CD14-positive monocyte (primary cell): ENCODE measurements around the gene FERMT2. TPM values are rescaled to one million over a fixed set of nuclear protein-coding genes. Genes with fewer than 3 reads are reported as not detected.

Experiments
- DNase-seq, 3 donors: peaks; one replicate each; pipeline ENCODE4 v3.0.0-alpha.2; 2011 to 2022
- H2AFZ ChIP-seq: 2 replicates; pipeline ENCODE4 v1.6.0; 2012; ENCODE audit warnings: mild to moderate bottlenecking, low read depth, low read length, inconsistent platforms; ENCODE audit not compliant: insufficient read depth, poor library complexity, severe bottlenecking
- H3K27ac ChIP-seq, 2 donors: 1 replicate in 1 of 2; 2 replicates in 1 of 2; pipeline ENCODE4 v1.5.1; 2012 to 2013; ENCODE audit warnings: low read length in 2 of 2, control low read depth in 1 of 2, inconsistent platforms in 1 of 2, low read depth in 1 of 2, mild to moderate bottlenecking in 1 of 2
- H3K27me3 ChIP-seq, 2 donors: one replicate each; pipeline versions ENCODE4 v1.6.0 to v1.6.1; 2011 to 2013; ENCODE audit warnings: low read length in 2 of 2; ENCODE audit not compliant: control insufficient read depth in 2 of 2, insufficient read depth in 2 of 2
- H3K36me3 ChIP-seq, 2 donors: replicated peaks in 1 of 2; 1 replicate in 1 of 2; 2 replicates in 1 of 2; pipeline versions ENCODE4 v1.5.1 to v1.6.1; 2012 to 2013; ENCODE audit warnings: low read length in 2 of 2, control low read depth in 1 of 2, inconsistent platforms in 1 of 2, mild to moderate bottlenecking in 1 of 2; ENCODE audit not compliant: insufficient read depth in 2 of 2, control insufficient read depth in 1 of 2
- H3K4me1 ChIP-seq, 2 donors: 1 replicate in 1 of 2; 2 replicates in 1 of 2; pipeline versions ENCODE4 v1.5.1 to v1.6.1; 2012 to 2013; ENCODE audit warnings: low read length in 2 of 2, control low read depth in 1 of 2, inconsistent platforms in 1 of 2, mild to moderate bottlenecking in 1 of 2, moderate library complexity in 1 of 2; ENCODE audit not compliant: insufficient read depth in 2 of 2, control insufficient read depth in 1 of 2
- H3K4me2 ChIP-seq: replicated peaks from 2 replicates; pipeline ENCODE3; 2012; ENCODE audit warnings: low read length, moderate library complexity, mild to moderate bottlenecking; ENCODE audit not compliant: poor library complexity, severe bottlenecking; ENCODE audit errors: extremely low read depth
- H3K4me3 ChIP-seq, 3 experiments: fragments of 200-600 bp in 1 of 3; sonication (generic) in 1 of 3; replicated peaks in 1 of 3; 1 replicate in 2 of 3; 2 replicates in 1 of 3; pipeline ENCODE4 v1.5.1; 2011 to 2013; ENCODE audit warnings: low read length in 3 of 3, mild to moderate bottlenecking in 3 of 3, control low read depth in 2 of 3, low read depth in 2 of 3, inconsistent platforms in 1 of 3, moderate library complexity in 1 of 3
- H3K79me2 ChIP-seq: 2 replicates; pipeline ENCODE4 v1.6.0; 2012; ENCODE audit warnings: mild to moderate bottlenecking, control low read depth, inconsistent platforms, low read length, moderate library complexity; ENCODE audit not compliant: insufficient read depth
- H3K9ac ChIP-seq: 2 replicates; pipeline ENCODE4 v1.6.0; 2017; ENCODE audit warnings: low read length, mild to moderate bottlenecking; ENCODE audit not compliant: insufficient read depth, poor library complexity, severe bottlenecking
- H3K9me3 ChIP-seq, 2 donors: replicated peaks in 1 of 2; 1 replicate in 1 of 2; 2 replicates in 1 of 2; pipeline versions ENCODE4 v1.5.1 to v1.6.1; 2012 to 2013; ENCODE audit warnings: low read length in 2 of 2, control low read depth in 1 of 2; ENCODE audit not compliant: control insufficient read depth in 1 of 2, insufficient read depth in 1 of 2
- H4K20me1 ChIP-seq: 2 replicates; pipeline ENCODE4 v1.6.0; 2012; ENCODE audit warnings: mild to moderate bottlenecking, low read length, control low read depth, moderate library complexity; ENCODE audit not compliant: insufficient read depth
- H3K27ac Mint-ChIP-seq, 7 donors: one replicate each; pipeline ENCODE4 v1.8.0; 2020; ENCODE audit warnings: mild to moderate bottlenecking in 7 of 7, mixed read lengths in 7 of 7, moderate library complexity in 6 of 7, inconsistent platforms in 2 of 7
- H3K27me3 Mint-ChIP-seq, 3 donors: one replicate each; pipeline ENCODE4 v1.8.0; 2021 to 2022; ENCODE audit warnings: low read depth in 3 of 3, mild to moderate bottlenecking in 3 of 3, mixed read lengths in 3 of 3, moderate library complexity in 3 of 3, inconsistent platforms in 1 of 3
- H3K36me3 Mint-ChIP-seq, 2 donors: one replicate each; pipeline ENCODE4 v1.8.0; 2020; ENCODE audit warnings: mixed read lengths in 2 of 2, inconsistent platforms in 1 of 2, mild to moderate bottlenecking in 1 of 2
- H3K4me1 Mint-ChIP-seq: one replicate; pipeline ENCODE4 v1.8.0; 2020; ENCODE audit warnings: mild to moderate bottlenecking, mixed read lengths
- H3K4me3 Mint-ChIP-seq, 2 donors: one replicate each; pipeline ENCODE4 v1.8.0; 2020; ENCODE audit warnings: mild to moderate bottlenecking in 2 of 2, mixed read lengths in 2 of 2, moderate library complexity in 1 of 2
- H3K9me3 Mint-ChIP-seq, 7 donors: one replicate each; pipeline ENCODE4 v1.8.0; 2020 to 2022; ENCODE audit warnings: mixed read lengths in 7 of 7, mild to moderate bottlenecking in 6 of 7, moderate library complexity in 6 of 7, inconsistent platforms in 2 of 7
- WGBS: methylation state at CpG from one replicate; pipeline ENCODE4 v1.1.5; 2013; ENCODE audit warnings: missing lambda C conversion rate; ENCODE audit not compliant: insufficient coverage; 5-methylcytosine and 5-hydroxymethylcytosine counted together
- intact Hi-C, 2 donors: fragments of 100-400 bp; cut with micrococcal nuclease; formaldehyde crosslinking; loops; one replicate each; pipeline versions ENCODE4 v1.15.0 to v1.15.1; 2023
- polyA plus RNA-seq, 3 donors: library from polyadenylated mRNA; depleted of rRNA in 1 of 3; unstranded in 2 of 3; stranded (reverse) in 1 of 3; fragments of 300-500 nt in 2 of 3; fragments of >200 nt in 1 of 3; fragmentation: Illumina TruSeq in 2 of 3; gene quantifications; 1 replicate in 2 of 3; 2 replicates in 1 of 3; pipeline ENCODE4 v1.2.3, GENCODE V29; 2012 to 2021
- TF ChIP-seq, protein P1 (sequence below): fragments of 200-600 bp; IDR thresholded peaks from one replicate; pipeline ENCODE4 v1.8.0; 2022; ENCODE audit warnings: antibody characterized with exemption, mild to moderate bottlenecking

The FERMT2 gene
- polyA plus RNA-seq, 3 donors = not detected

DNA sequence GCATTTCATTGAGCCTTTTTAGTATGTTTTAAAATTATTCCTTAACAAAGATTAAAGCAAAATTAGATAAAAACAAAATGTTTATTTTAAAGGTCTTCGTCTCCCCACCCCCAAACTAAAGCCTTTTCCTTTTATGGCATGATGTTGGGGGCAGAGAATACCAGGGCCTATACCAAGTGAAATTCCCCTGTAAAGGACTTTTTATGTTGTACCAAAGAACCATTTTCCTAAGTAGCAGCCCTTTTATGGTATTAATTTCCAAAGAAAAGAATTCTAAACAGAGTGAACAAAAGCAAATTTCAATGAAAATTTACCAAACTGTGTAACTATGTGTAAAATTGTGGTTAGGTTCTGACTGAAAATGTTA lies 87.5 kb downstream of the FERMT2 start:
- Mint-ChIP-seq H3K27me3 (no peaks in the 10 kb centered on the region), H3K4me1 (peaks cover 2% of the 10 kb centered on the region), H3K9me3 (no peaks in the 10 kb centered on the region), H3K36me3 (no peaks in the 10 kb centered on the region), H3K4me3 (no peak overlapping the region), H3K27ac (no peak overlapping the region)
- intact Hi-C loops = no loop called here
- Histone ChIP-seq H3K4me3 (no peak overlapping the region), H3K27me3 (no peaks in the 10 kb centered on the region), H3K79me2 (no peaks in the 10 kb centered on the region), H3K4me2 (no peak overlapping the region), H3K9ac (no peak overlapping the region), H2AFZ (no peak overlapping the region), H3K4me1 (no peaks in the 10 kb centered on the region), H3K9me3 (no peaks in the 10 kb centered on the region), H3K27ac (no peak overlapping the region), H4K20me1 (no peaks in the 10 kb centered on the region), H3K36me3 (no peaks in the 10 kb centered on the region)
- DNase-seq = no peak
- WGBS = no CpG with 5 or more reads among the region's 1 CpG
- TF ChIP-seq, protein P1, sequence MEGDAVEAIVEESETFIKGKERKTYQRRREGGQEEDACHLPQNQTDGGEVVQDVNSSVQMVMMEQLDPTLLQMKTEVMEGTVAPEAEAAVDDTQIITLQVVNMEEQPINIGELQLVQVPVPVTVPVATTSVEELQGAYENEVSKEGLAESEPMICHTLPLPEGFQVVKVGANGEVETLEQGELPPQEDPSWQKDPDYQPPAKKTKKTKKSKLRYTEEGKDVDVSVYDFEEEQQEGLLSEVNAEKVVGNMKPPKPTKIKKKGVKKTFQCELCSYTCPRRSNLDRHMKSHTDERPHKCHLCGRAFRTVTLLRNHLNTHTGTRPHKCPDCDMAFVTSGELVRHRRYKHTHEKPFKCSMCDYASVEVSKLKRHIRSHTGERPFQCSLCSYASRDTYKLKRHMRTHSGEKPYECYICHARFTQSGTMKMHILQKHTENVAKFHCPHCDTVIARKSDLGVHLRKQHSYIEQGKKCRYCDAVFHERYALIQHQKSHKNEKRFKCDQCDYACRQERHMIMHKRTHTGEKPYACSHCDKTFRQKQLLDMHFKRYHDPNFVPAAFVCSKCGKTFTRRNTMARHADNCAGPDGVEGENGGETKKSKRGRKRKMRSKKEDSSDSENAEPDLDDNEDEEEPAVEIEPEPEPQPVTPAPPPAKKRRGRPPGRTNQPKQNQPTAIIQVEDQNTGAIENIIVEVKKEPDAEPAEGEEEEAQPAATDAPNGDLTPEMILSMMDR = no peak

DNA sequence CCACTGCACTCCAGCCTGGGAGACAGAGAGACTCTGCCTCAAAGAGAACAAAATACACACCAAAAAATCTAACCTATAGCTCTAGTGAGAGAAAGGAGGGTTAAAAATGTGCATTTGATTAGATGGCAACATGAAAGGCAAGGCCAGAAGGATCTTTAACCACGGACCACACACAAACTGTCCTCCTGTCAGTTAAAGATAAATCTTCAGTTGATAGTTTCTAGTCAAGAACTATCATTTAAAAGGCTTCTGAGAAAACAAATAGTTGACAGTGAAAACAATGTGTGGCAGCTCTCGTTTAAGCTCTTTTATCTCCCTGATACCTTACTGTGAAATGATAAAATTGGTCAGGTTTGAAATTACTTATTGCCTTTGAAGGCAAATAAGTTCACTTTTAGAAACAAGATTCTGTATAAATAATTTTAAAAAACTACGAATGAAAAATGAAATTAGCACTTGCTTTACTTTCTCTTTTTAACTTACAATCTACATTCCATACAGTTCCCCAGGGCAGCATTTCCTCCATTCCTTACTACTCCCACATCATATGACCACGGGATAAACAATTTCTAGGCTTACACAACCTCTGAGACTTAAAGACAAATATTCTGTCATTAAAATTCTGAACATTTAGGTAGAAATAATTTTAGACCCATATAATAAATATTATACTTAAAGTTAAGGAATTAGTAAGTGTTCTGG lies 88.1 kb downstream of the FERMT2 start:
- no peaks in the 10 kb centered on the region for H3K27me3 ChIP-seq
- no peaks in the 10 kb centered on the region for H3K4me1 ChIP-seq
- DNase-seq = no peak
- no peak overlapping the region for H3K27ac ChIP-seq
- Mint-ChIP-seq H3K27me3 (no peaks in the 10 kb centered on the region), H3K9me3 (no peaks in the 10 kb centered on the region), H3K27ac (no peak overlapping the region), H3K4me3 (no peak overlapping the region), H3K36me3 (no peaks in the 10 kb centered on the region), H3K4me1 (peaks cover 2% of the 10 kb centered on the region)
- H2AFZ ChIP-seq = no peak overlapping the region
- H3K79me2 ChIP-seq = no peaks in the 10 kb centered on the region
- no peaks in the 10 kb centered on the region for H3K36me3 ChIP-seq
- TF ChIP-seq, protein P1 = no peak
- no peak overlapping the region for H3K4me2 ChIP-seq
- H3K9me3 ChIP-seq = no peaks in the 10 kb centered on the region
- no peak overlapping the region for H3K4me3 ChIP-seq
- no CpG with 5 or more reads among the region's 4 CpGs for WGBS
- no peak overlapping the region for H3K9ac ChIP-seq
- H4K20me1 ChIP-seq = no peaks in the 10 kb centered on the region
- intact Hi-C loops = no loop called here
